Psoas muscle (tissue), 8 donors: ENCODE measurements around the gene TBCK. TPM values are rescaled to one million over a fixed set of nuclear protein-coding genes. Genes with fewer than 3 reads are reported as not detected.

Source experiments
- ATAC-seq, 4 donors: fragments of 200-7000 bp; cut with Tn5 transposase; one replicate each; pipeline ENCODE4 v1.9.1; 2020; ENCODE audit warnings: moderate library complexity in 3 of 4, mild to moderate bottlenecking in 2 of 4
- DNase-seq, 2 donors: peaks; one replicate each; pipeline ENCODE4 v3.0.0-alpha.2; 2020
- H3K27ac ChIP-seq: fragments of 200-600 bp; one replicate; pipeline ENCODE4 v1.8.0; 2022
- H3K27me3 ChIP-seq, 3 donors: fragments of 200-600 bp in 1 of 3; one replicate each; pipeline versions ENCODE4 v1.6.1 to v1.8.0; 2013 to 2022; ENCODE audit warnings: low read length in 2 of 3, mild to moderate bottlenecking in 2 of 3, moderate library complexity in 1 of 3; ENCODE audit not compliant: insufficient read depth in 3 of 3
- H3K36me3 ChIP-seq, 2 donors: fragments of 200-600 bp in 1 of 2; one replicate each; pipeline versions ENCODE4 v1.6.1 to v1.8.0; 2013 to 2022; ENCODE audit warnings: low read depth in 1 of 2, mild to moderate bottlenecking in 1 of 2, moderate library complexity in 1 of 2; ENCODE audit not compliant: insufficient read depth in 1 of 2
- H3K4me1 ChIP-seq: fragments of 200-600 bp; one replicate; pipeline ENCODE4 v1.8.0; 2022
- H3K4me3 ChIP-seq: fragments of 200-600 bp; one replicate; pipeline ENCODE4 v1.8.0; 2022; ENCODE audit warnings: mild to moderate bottlenecking
- H3K9me3 ChIP-seq: fragments of 200-600 bp; one replicate; pipeline ENCODE4 v1.8.0; 2022
- WGBS, 3 donors: extraction: QIAGEN DNeasy Blood & Tissue Kit; methylation state at CpG; one replicate each; pipeline versions ENCODE4 v1.1.6 to v1.1.7; 2013; 5-methylcytosine and 5-hydroxymethylcytosine counted together
- intact Hi-C, 2 donors: fragments of 100-400 bp; cut with DNase I; formaldehyde crosslinking; loops; one replicate each; pipeline versions ENCODE4 v1.11.0 to v1.14.2; 2022
- polyA plus RNA-seq, 3 donors: library from polyadenylated mRNA; stranded (reverse); fragments of 200-250 nt; gene quantifications; one replicate each; pipeline ENCODE4 v1.2.3, GENCODE V29; 2013
- total RNA-seq, 4 donors: library from RNA; stranded (reverse); fragmentation: NEBNext Ultra II Directional in 2 of 4; extraction: Animal tissue kit (Norgen Biotek cat#: 25700) in 2 of 4; gene quantifications; one replicate each; pipeline versions ENCODE4 v1.2.1 to v1.2.4, GENCODE V29; 2021 to 2023
- TF ChIP-seq, protein P1 (sequence below): fragments of 200-600 bp; IDR thresholded peaks from one replicate; pipeline ENCODE4 v1.8.0; 2022; ENCODE audit warnings: antibody characterized with exemption
- donor health status: healthy with polysubstance abuse.
- donor health status: DM: no; HTN: no; CAD: no; lungs with moderate emphysema.
- donor health status: Bipolar disorder and iron deficiency.
- donor health status: healthy.
- donor health status: DM: yes; HTN: yes; CAD: no.
- donor health status: DM: no; HTN: no; CAD: no.
- donor health status: DM: no; HTN: no; CAD: no.
- donor health status: DM: yes; HTN: yes; CAD: no.

Gene TBCK
- total and polyA plus RNA-seq, 7 donors: 1.9 to 16.8 (median 9.7) TPM

DNA sequence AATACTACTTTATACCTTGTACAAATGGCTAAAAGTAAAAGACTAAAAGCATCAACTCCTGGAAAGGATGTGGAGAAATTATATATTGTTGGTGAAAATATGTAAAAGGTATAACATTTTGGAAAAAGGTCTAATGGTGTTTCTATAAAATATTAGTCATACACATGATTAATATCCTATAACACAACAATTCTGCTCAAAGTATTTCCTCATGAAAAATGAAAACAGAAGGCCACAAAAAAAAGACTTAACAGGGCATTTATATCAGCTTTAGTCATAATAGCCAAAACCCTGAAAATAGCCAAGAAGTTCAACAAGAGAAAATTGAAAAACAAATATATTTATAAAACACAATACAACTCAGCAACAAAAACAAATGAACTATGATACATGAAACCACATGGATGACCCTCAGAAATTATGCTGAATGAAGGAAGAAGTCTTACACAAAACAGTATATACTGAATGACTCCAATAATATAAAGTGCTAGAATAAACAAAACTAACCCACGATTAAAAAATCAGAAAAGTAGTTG is 38.8 kb downstream of the TBCK start:
- TF ChIP-seq, protein P1, sequence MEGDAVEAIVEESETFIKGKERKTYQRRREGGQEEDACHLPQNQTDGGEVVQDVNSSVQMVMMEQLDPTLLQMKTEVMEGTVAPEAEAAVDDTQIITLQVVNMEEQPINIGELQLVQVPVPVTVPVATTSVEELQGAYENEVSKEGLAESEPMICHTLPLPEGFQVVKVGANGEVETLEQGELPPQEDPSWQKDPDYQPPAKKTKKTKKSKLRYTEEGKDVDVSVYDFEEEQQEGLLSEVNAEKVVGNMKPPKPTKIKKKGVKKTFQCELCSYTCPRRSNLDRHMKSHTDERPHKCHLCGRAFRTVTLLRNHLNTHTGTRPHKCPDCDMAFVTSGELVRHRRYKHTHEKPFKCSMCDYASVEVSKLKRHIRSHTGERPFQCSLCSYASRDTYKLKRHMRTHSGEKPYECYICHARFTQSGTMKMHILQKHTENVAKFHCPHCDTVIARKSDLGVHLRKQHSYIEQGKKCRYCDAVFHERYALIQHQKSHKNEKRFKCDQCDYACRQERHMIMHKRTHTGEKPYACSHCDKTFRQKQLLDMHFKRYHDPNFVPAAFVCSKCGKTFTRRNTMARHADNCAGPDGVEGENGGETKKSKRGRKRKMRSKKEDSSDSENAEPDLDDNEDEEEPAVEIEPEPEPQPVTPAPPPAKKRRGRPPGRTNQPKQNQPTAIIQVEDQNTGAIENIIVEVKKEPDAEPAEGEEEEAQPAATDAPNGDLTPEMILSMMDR: no peak
- no peaks in the 10 kb centered on the region for H3K4me1 ChIP-seq
- 78 to 92% (median 79%) methylated on average over 1 of the region's 1 CpG for WGBS, 3 donors
- no peaks in the 10 kb centered on the region for H3K9me3 ChIP-seq
- H3K36me3 ChIP-seq: no peaks in the 10 kb centered on the region
- intact Hi-C loops: no loop called here
- ATAC-seq: no peak
- DNase-seq: no peak
- no peak overlapping the region for H3K27ac ChIP-seq
- no peak overlapping the region for H3K4me3 ChIP-seq
- no peaks in the 10 kb centered on the region for H3K27me3 ChIP-seq

DNA sequence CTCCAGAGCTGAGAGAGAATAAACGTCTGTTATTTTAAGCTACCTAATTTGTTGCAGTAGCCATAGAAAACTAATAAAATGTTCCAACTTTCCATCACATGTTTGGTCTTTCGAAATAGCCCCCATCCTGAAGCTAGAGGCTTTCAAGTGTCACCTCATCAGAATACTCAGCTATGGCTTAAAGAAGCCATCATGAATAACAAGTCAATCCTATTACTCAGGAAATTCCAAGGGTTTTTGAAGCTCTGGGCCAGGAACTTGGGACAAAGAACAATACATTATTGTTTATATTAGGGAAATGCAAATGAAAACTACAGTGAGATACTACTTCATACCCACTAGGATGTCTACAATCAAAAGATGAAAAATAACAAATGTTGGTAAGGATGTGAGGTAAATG is 42.2 kb downstream of the TBCK start:
- Histone ChIP-seq H3K4me1 (peaks cover 3% of the 10 kb centered on the region), H3K9me3 (no peaks in the 10 kb centered on the region), H3K4me3 (no peak overlapping the region), H3K36me3 (no peaks in the 10 kb centered on the region), H3K27me3 (no peaks in the 10 kb centered on the region), H3K27ac (no peak overlapping the region)
- 40 to 46% (median 43%) methylated on average over 2 of the region's 2 CpGs for WGBS, 3 donors
- ATAC-seq (no peak), DNase-seq (no peak)
- intact Hi-C loops: no loop called here
- TF ChIP-seq, protein P1: no peak

DNA sequence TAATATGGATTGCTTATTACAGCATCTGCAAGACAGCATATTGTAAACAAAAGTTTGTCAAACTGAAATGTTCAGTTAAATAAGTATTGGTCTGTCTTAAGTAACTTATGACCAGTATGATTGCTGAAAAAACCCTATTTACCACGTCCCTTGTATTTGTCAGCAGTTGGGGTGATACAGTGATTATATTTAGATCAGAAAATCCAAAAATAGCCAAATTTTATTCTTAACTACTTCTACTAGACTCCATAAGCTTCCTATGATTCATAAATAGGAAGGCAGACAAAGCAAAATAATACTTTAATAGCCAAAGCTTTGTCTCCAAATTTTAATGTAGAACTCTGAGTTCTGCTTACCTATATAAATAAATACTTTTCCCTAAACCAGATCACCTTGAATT is 45.3 kb downstream of the TBCK start:
- H3K27ac ChIP-seq: no peak overlapping the region
- 53 to 80% (median 68%) methylated on average over 1 of the region's 1 CpG for WGBS, 3 donors
- H3K4me3 ChIP-seq: no peak overlapping the region
- DNase-seq (no peak), ATAC-seq (no peak)
- intact Hi-C loops: no loop called here
- H3K9me3 ChIP-seq: no peaks in the 10 kb centered on the region
- TF ChIP-seq, protein P1: no peak
- peaks cover 3% of the 10 kb centered on the region for H3K4me1 ChIP-seq
- H3K36me3 ChIP-seq: no peaks in the 10 kb centered on the region
- no peaks in the 10 kb centered on the region for H3K27me3 ChIP-seq

DNA sequence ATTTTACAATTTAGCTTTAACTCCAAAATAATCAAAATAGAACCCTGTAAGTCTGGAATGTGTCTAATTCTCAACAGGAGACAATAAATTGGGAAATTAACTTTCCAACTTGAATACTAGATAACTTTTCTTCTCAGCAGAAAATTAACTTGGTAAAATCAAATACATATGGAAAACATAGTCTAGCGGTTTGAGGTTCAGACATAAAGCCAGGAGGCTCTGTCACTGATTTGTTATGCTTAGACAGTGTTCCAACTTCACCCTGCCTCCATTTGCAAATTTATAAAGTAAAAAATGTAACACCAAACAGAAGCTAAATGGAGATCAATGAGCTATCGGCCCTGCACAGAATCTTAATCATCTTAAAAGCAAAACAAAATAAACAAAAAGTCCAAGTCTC is 46.3 kb downstream of the TBCK start:
- DNase-seq (no peak), ATAC-seq (no peak)
- no peak overlapping the region for H3K27ac ChIP-seq
- intact Hi-C loops: loop anchor here in 1 of 2 donors (10.0 kb wide), 1 partner anchor 235 kb away; no protein-coding TSS in a partner anchor
- H3K4me1 ChIP-seq: peaks cover 3% of the 10 kb centered on the region
- H3K27me3 ChIP-seq: no peaks in the 10 kb centered on the region
- no peaks in the 10 kb centered on the region for H3K9me3 ChIP-seq
- TF ChIP-seq, protein P1: no peak
- WGBS, 3 donors: 87 to 90% (median 87%) methylated on average over 2 of the region's 2 CpGs
- no peak overlapping the region for H3K4me3 ChIP-seq
- H3K36me3 ChIP-seq: no peaks in the 10 kb centered on the region

DNA sequence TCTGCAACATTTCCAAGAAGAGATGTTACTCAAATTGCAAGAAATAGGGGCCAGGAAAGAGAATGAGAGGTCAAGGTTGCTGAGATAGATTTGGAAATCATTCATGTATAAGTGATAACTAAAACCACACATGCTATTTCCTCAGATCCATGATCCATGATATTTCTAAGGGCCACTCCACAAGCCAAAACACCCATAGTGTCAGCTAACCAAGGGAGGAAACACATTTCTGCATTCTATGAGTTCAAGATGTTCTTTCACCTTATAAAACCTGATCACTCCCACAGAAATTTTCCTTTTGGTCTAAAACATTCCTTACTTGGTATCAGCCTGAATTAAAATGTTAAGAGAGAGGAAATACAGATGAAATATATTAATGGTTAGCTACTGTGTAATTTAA is 47.2 kb downstream of the TBCK start:
- Histone ChIP-seq H3K27me3 (no peaks in the 10 kb centered on the region), H3K27ac (no peak overlapping the region), H3K9me3 (no peaks in the 10 kb centered on the region), H3K36me3 (no peaks in the 10 kb centered on the region), H3K4me1 (peaks cover 3% of the 10 kb centered on the region), H3K4me3 (no peak overlapping the region)
- TF ChIP-seq, protein P1: no peak
- DNase-seq: no peak
- intact Hi-C loops: loop anchor here in 1 of 2 donors (10.0 kb wide), 1 partner anchor 236 kb away; no protein-coding TSS in a partner anchor
- no peak for ATAC-seq
